ENCODE results near the gene PRM2. TPM values are rescaled to one million over a fixed set of nuclear protein-coding genes. Genes with fewer than 3 reads are reported as not detected.
A peak's percentile ranks its signal among the peaks of the same experiment; 100 is the strongest.

The PRM2 gene
- polyA plus RNA-seq, 1 of the 3 experiments (the other 2 are of a cell fraction) = not detected

GRCh38 chr16:11254913-11255736 is 21.2 kb downstream of the PRM2 start:
- Histone ChIP-seq H3K9me2 (no peaks in the 10 kb centered on the region), H3F3A (replicated peaks; ENCODE audit: insufficient read depth) (peaks cover 28% of the 10 kb centered on the region), H2AFZ (ENCODE audit: low read depth) (peak overlapping the region; percentile 18; the same call in 1 of the 2 replicates), H3K79me2 (ENCODE audit: insufficient read depth) (peaks cover 25% of the 10 kb centered on the region), H3K9ac (peak overlapping the region; percentile 70; the same call in 1 of the 2 replicates), H3K36me3 (replicated peaks in 1 of 2; ENCODE audit: control insufficient read depth in 1 of 2, insufficient read depth in 2 of 2, low read length in 1 of 2) (peaks cover 3 to 4% of the 10 kb centered on the region in 2 experiments), H3K9me3 (no peaks in the 10 kb centered on the region), H3K4me2 (peak overlapping the region; percentile 83), H3K4me1 (ENCODE audit: control insufficient read depth in 1 of 2, insufficient read depth in 2 of 2, low read depth in 1 of 2, low read length in 1 of 2) (peaks cover 9 to 27% of the 10 kb centered on the region in 2 experiments; a peak in 3 of 4 replicates), H3K27ac (ENCODE audit: low read depth in 2 of 2, low read length in 1 of 2) (no peak overlapping the region; a peak in 1 of 4 replicates), H3K4me3 (ENCODE audit: low read depth in 2 of 2, low read length in 1 of 2) (peak overlapping the region; percentile 79 to 84), H3K27me3 (ENCODE audit: insufficient read depth) (no peaks in the 10 kb centered on the region), H4K20me1 (ENCODE audit: insufficient read depth) (peaks cover 32% of the 10 kb centered on the region)
- ChIA-PET POLR2A (interaction anchor here (1.0 to 1.5 kb wide), 5 partner anchors 55 to 310 kb away, joined by 3 to 9 read pairs (median 4); no protein-coding TSS in a partner anchor), CTCF (interaction anchor here (0.6 to 14.4 kb wide), 70 partner anchors 9 to 366 kb away, joined by 3 to 318 read pairs (median 4); partner anchors contain the start of gene TNP2)
- TF ChIP-seq NRF1 (IDR thresholded peaks at IDR 0.05; ENCODE audit: low read depth, low read length) = no peak
- no peak for TF ChIP-seq RCOR1 (IDR thresholded peaks at IDR 0.05; ENCODE audit: low read length)
- TF ChIP-seq CHD2 (IDR thresholded peaks at IDR 0.05; ENCODE audit: low read length, partially characterized antibody) = no peak
- no peak for TF ChIP-seq GATA2 (CRISPR knock-in tag; IDR thresholded peaks at IDR 0.05)
- no peak for TF ChIP-seq CTCF (IDR thresholded peaks at IDR 0.05)
- no peak for TF ChIP-seq ELF1 (IDR thresholded peaks at IDR 0.05)
- TF ChIP-seq FOXJ3 (CRISPR knock-in tag; IDR thresholded peaks at IDR 0.05) = no peak
- TF ChIP-seq RAD21 (IDR thresholded peaks at IDR 0.05; ENCODE audit: low read length) = no peak
- TF ChIP-seq MAX (IDR thresholded peaks at IDR 0.05; ENCODE audit: low read depth) = peak; percentile 43; the same call in 1 of the 2 replicates
- TF ChIP-seq FOXM1 (IDR thresholded peaks at IDR 0.05; ENCODE audit: low read depth) = no peak
- no peak for TF ChIP-seq TCF12 (IDR thresholded peaks at IDR 0.05)
- no peak for TF ChIP-seq RFX5 (IDR thresholded peaks at IDR 0.05; ENCODE audit: low read length)
- TF ChIP-seq EZH2phosphoT487 (IDR thresholded peaks at IDR 0.05; ENCODE audit: borderline replicate concordance, low read depth) = no peak
- TF ChIP-seq MXI1 (IDR thresholded peaks at IDR 0.05; ENCODE audit: low read depth, low read length) = peak; percentile 22; the same call in 1 of the 2 replicates
- no peak for TF ChIP-seq EP300 (IDR thresholded peaks at IDR 0.05; ENCODE audit: borderline replicate concordance in 1 of 2, low read depth in 1 of 2, low read length in 1 of 2)
- TF ChIP-seq TEAD4 (IDR thresholded peaks at IDR 0.05; ENCODE audit: borderline replicate concordance, insufficient read depth) = no peak
- no peak for TF ChIP-seq YY1 (IDR thresholded peaks at IDR 0.05; ENCODE audit: low read depth)
- TF ChIP-seq POLR2AphosphoS5 (IDR thresholded peaks at IDR 0.05; ENCODE audit: low read depth, low read length) = no peak
- 15% methylated on average over 21 of the region's 105 CpGs for WGBS (ENCODE audit: low lambda C conversion rate)
- DNase-seq = peak; percentile 73

Data from SK-N-SH (cell line).